Brain microvascular endothelial cell (primary cell): ENCODE results near the gene CDH4.

ENCODE experiments used
- DNase-seq: peaks from one replicate; pipeline ENCODE4 v3.0.0-alpha.2; 2020
- H3K27ac ChIP-seq: fragments of 250-450 bp; sonication (Bioruptor Pico); 2 replicates; pipeline ENCODE4 v1.5.1; 2020; ENCODE audit warnings: mild to moderate bottlenecking, moderate library complexity
- H3K27me3 ChIP-seq: fragments of 250-450 bp; sonication (Bioruptor Pico); replicated peaks from 2 replicates; pipeline ENCODE4 v1.5.1; 2020; ENCODE audit warnings: mild to moderate bottlenecking
- H3K36me3 ChIP-seq: fragments of 250-450 bp; sonication (Bioruptor Pico); replicated peaks from 2 replicates; pipeline ENCODE4 v1.5.1; 2020; ENCODE audit warnings: mild to moderate bottlenecking
- H3K4me3 ChIP-seq: 2 replicates; pipeline ENCODE4 v1.5.1; 2011; ENCODE audit warnings: low read depth, mild to moderate bottlenecking, control low read depth, low read length, moderate library complexity
- CTCF ChIP-seq: IDR thresholded peaks from 2 replicates; pipeline ENCODE4 v1.5.1; 2011; ENCODE audit warnings: low read depth, mild to moderate bottlenecking, moderate library complexity, low read length, control low read depth, inconsistent platforms; ENCODE audit errors: missing control alignments
- in situ Hi-C: cut with HindIII; loops from 2 replicates; pipeline ENCODE4 v1.10.0; 2017; ENCODE audit warnings: low sequenced_read_pairs, low pct_ligation_motif_present

Gene CDH4

GRCh38 chr20:61313396-61313795, 61.3 kb downstream of the CDH4 start:
- Histone ChIP-seq H3K4me3 (no peak overlapping the region), H3K27ac (no peak overlapping the region), H3K27me3 (no peaks in the 10 kb centered on the region), H3K36me3 (no peaks in the 10 kb centered on the region)
- no peak for TF ChIP-seq CTCF
- DNase-seq = no peak
- in situ Hi-C loops = no loop called here

- no peak for DNase-seq
- Histone ChIP-seq H3K4me3 (no peak overlapping the region), H3K36me3 (no peaks in the 10 kb centered on the region), H3K27ac (no peak overlapping the region), H3K27me3 (no peaks in the 10 kb centered on the region)
- in situ Hi-C loops = no loop called here
- no peak for TF ChIP-seq CTCF
These were observed 62.4 kb downstream of the CDH4 start for GRCh38 chr20:61314326-61315010.

- Histone ChIP-seq H3K27ac (no peak overlapping the region), H3K27me3 (no peaks in the 10 kb centered on the region), H3K4me3 (no peak overlapping the region), H3K36me3 (no peaks in the 10 kb centered on the region)
- no peak for DNase-seq
- in situ Hi-C loops = no loop called here
- TF ChIP-seq CTCF = no peak
These were observed 63.3 kb downstream of the CDH4 start for GRCh38 chr20:61315319-61315718.

- no peaks in the 10 kb centered on the region for H3K36me3 ChIP-seq
- H3K4me3 ChIP-seq = no peak overlapping the region
- DNase-seq = no peak
- TF ChIP-seq CTCF = no peak
- in situ Hi-C loops = no loop called here
- no peak overlapping the region for H3K27ac ChIP-seq
- H3K27me3 ChIP-seq = no peaks in the 10 kb centered on the region
These were observed 64.3 kb downstream of the CDH4 start for GRCh38 chr20:61316346-61316745.

- no peak overlapping the region for H3K27ac ChIP-seq
- no peak for DNase-seq
- no peak overlapping the region for H3K4me3 ChIP-seq
- H3K27me3 ChIP-seq = no peaks in the 10 kb centered on the region
- no peak for TF ChIP-seq CTCF
- in situ Hi-C loops = no loop called here
- no peaks in the 10 kb centered on the region for H3K36me3 ChIP-seq
These were observed 66.0 kb downstream of the CDH4 start for GRCh38 chr20:61317966-61318530.
